Tibial nerve (tissue), 4 donors: ENCODE results near the gene CTNNA2. TPM values are rescaled to one million over a fixed set of nuclear protein-coding genes. Genes with fewer than 3 reads are reported as not detected.
A peak's percentile ranks its signal among the peaks of the same experiment; 100 is the strongest.

Experiments used
- DNase-seq, 2 donors: peaks; one replicate each; pipeline ENCODE4 v3.0.0-alpha.2; 2019; ENCODE audit warnings: low spot score in 2 of 2
- H3K27ac ChIP-seq, 4 donors: fragments of 200-600 bp; sonication (generic) in 3 of 4; one replicate each; pipeline ENCODE4 v1.5.1; 2017 to 2019; ENCODE audit warnings: mild to moderate bottlenecking in 1 of 4
- H3K27me3 ChIP-seq, 2 donors: fragments of 200-600 bp; sonication (generic) in 1 of 2; one replicate each; pipeline versions ENCODE4 v1.5.1 to v1.6.0; 2017 to 2019
- H3K36me3 ChIP-seq, 3 donors: fragments of 200-600 bp; sonication (generic); one replicate each; pipeline ENCODE4 v1.5.1; 2018 to 2019
- H3K4me1 ChIP-seq, 4 donors: fragments of 200-600 bp; sonication (generic) in 3 of 4; one replicate each; pipeline ENCODE4 v1.5.1; 2017 to 2019
- H3K4me3 ChIP-seq, 4 donors: fragments of 200-600 bp; sonication (generic) in 3 of 4; one replicate each; pipeline ENCODE4 v1.5.1; 2017 to 2019; ENCODE audit warnings: mild to moderate bottlenecking in 1 of 4, moderate library complexity in 1 of 4
- H3K9me3 ChIP-seq, 4 donors: fragments of 200-600 bp; sonication (generic) in 3 of 4; one replicate each; pipeline ENCODE4 v1.5.1; 2017 to 2019
- CTCF ChIP-seq, 5 experiments: fragments of 200-600 bp in 3 of 5; fragments of 450-650 bp in 2 of 5; sonication (generic) in 3 of 5; IDR thresholded peaks; one replicate each; pipeline ENCODE4 v1.5.1; 2016 to 2019; ENCODE audit warnings: antibody characterized with exemption in 5 of 5, mild to moderate bottlenecking in 3 of 5, moderate library complexity in 2 of 5
- EP300 ChIP-seq, 2 donors: sonication (generic); formaldehyde crosslinking; IDR thresholded peaks; one replicate each; pipeline ENCODE4 v1.6.1; 2017; ENCODE audit warnings: antibody characterized with exemption in 2 of 2, mild to moderate bottlenecking in 1 of 2
- POLR2A ChIP-seq, 2 donors: fragments of 450-650 bp; IDR thresholded peaks; one replicate each; pipeline ENCODE4 v1.6.1; 2017; ENCODE audit warnings: antibody characterized with exemption in 2 of 2, mild to moderate bottlenecking in 2 of 2, moderate library complexity in 2 of 2
- WGBS, 2 donors: methylation state at CpG; one replicate each; pipeline ENCODE4 v1.1.5; 2018; 5-methylcytosine and 5-hydroxymethylcytosine counted together
- total RNA-seq, 4 donors: library from RNA; depleted of rRNA; stranded (reverse); fragments of >200 nt; gene quantifications; one replicate each; pipeline ENCODE4 v1.1.0, GENCODE V29; 2016

Gene CTNNA2
- total RNA-seq, 4 donors from 2014 or later: 0.39 to 3.3 (median 0.75) TPM

GRCh38 chr2:79849949-79850348, 337.1 kb downstream of the CTNNA2 start:
- Histone ChIP-seq H3K27ac (no peak overlapping the region), H3K27me3 (no peaks in the 10 kb centered on the region), H3K9me3 (no peaks in the 10 kb centered on the region), H3K4me3 (no peak overlapping the region), H3K4me1 (no peaks in the 10 kb centered on the region), H3K36me3 (no peaks in the 10 kb centered on the region)
- TF ChIP-seq CTCF (IDR thresholded peaks at IDR 0.05) (no peak), EP300 (IDR thresholded peaks at IDR 0.05) (no peak), POLR2A (IDR thresholded peaks at IDR 0.05) (no peak)
- 78 to 79% methylated on average over 1 of the region's 1 CpG for WGBS, 2 donors
- no peak for DNase-seq

- DNase-seq: no peak
- H3K4me3 ChIP-seq: no peak overlapping the region
- TF ChIP-seq CTCF (IDR thresholded peaks at IDR 0.05) (no peak), EP300 (IDR thresholded peaks at IDR 0.05) (no peak), POLR2A (IDR thresholded peaks at IDR 0.05) (no peak)
- no peak overlapping the region for H3K27ac ChIP-seq
- H3K9me3 ChIP-seq: no peaks in the 10 kb centered on the region
- H3K36me3 ChIP-seq: no peaks in the 10 kb centered on the region
- H3K27me3 ChIP-seq: no peaks in the 10 kb centered on the region
- H3K4me1 ChIP-seq: no peaks in the 10 kb centered on the region
Observed at GRCh38 chr2:79850912-79851311, 338.1 kb downstream of the CTNNA2 start.

- TF ChIP-seq POLR2A (IDR thresholded peaks at IDR 0.05) (no peak), CTCF (IDR thresholded peaks at IDR 0.05) (no peak), EP300 (IDR thresholded peaks at IDR 0.05) (no peak)
- no peak for DNase-seq
- Histone ChIP-seq H3K4me3 (no peak overlapping the region), H3K27ac (no peak overlapping the region), H3K4me1 (no peaks in the 10 kb centered on the region), H3K9me3 (no peaks in the 10 kb centered on the region), H3K27me3 (no peaks in the 10 kb centered on the region), H3K36me3 (no peaks in the 10 kb centered on the region)
- 62 to 65% methylated on average over 10 of the region's 10 CpGs for WGBS, 2 donors
Observed at GRCh38 chr2:79855264-79856006, 342.6 kb downstream of the CTNNA2 start.

- Histone ChIP-seq H3K4me3 (no peak overlapping the region), H3K27me3 (no peaks in the 10 kb centered on the region), H3K4me1 (no peaks in the 10 kb centered on the region), H3K27ac (no peak overlapping the region), H3K9me3 (no peaks in the 10 kb centered on the region), H3K36me3 (no peaks in the 10 kb centered on the region)
- TF ChIP-seq CTCF (IDR thresholded peaks at IDR 0.05) (no peak), EP300 (IDR thresholded peaks at IDR 0.05) (no peak), POLR2A (IDR thresholded peaks at IDR 0.05) (no peak)
- DNase-seq: no peak
- WGBS, 2 donors: 96% methylated on average over 17 of the region's 17 CpGs
Observed at GRCh38 chr2:79857888-79858287, 345.0 kb downstream of the CTNNA2 start.

- Histone ChIP-seq H3K27ac (no peak overlapping the region), H3K4me3 (no peak overlapping the region), H3K27me3 (no peaks in the 10 kb centered on the region), H3K9me3 (no peaks in the 10 kb centered on the region), H3K36me3 (no peaks in the 10 kb centered on the region), H3K4me1 (no peaks in the 10 kb centered on the region)
- WGBS, 2 donors: 44 to 47% methylated on average over 10 of the region's 10 CpGs
- no peak for TF ChIP-seq POLR2A (IDR thresholded peaks at IDR 0.05)
- peak in 3 of 5 experiments; percentile 5 to 32 (median 11) for TF ChIP-seq CTCF (IDR thresholded peaks at IDR 0.05)
- DNase-seq: no peak
Observed at GRCh38 chr2:79860228-79861058, 347.6 kb downstream of the CTNNA2 start.
